IPS-NIHi11 (cell line): ENCODE results near the gene KLF16.

Experiments
- DNase-seq: peaks from one replicate; pipeline ENCODE4 v3.0.0; 2012; ENCODE audit warnings: mixed read lengths, low spot score

Gene KLF16

DNA sequence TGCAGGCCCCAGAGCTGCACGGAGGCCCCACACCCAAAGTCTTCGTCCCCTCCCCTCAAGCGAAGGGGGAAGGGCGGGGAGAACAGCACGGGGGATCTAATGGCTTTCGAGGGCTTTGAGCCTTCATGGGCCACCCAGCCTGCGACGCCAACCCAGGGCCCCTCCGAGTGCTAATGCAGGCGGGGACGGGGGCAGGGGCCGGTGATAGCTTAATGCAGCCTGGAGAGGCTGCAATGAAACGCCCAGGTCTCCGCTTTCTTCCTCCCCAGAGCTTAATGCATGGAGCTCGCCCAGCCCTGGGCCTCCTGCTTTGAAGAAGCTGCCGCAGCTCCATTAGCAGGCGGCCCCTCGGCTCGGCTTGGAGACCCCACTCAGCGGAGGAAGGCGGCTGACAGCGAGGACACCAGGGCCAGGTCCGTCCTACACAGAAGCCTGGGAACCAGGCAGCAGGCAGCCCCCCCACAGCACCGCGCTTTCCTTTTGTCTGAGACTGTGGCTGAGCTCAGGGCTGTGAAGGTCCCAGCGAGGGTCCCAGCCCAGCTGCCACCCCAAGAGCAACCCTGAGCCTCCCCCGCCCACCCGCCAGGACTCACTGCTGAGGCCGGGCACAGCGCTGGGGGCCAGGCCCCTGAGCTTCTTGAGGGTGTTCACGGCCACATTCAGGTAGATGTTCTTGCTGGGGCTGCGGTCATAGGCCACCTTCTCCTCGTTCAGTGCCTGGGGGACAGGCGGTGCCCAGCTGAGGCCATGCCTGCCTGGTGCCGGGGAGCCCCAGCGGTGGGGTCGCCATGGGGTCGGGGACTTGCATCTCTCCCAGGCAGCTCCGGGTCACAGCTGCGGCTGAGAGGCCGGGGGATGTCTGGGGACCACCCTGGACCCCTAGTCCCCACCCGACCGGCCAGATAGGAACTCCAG, 43.8 kb downstream of the KLF16 start:
- DNase-seq, result no peak

DNA sequence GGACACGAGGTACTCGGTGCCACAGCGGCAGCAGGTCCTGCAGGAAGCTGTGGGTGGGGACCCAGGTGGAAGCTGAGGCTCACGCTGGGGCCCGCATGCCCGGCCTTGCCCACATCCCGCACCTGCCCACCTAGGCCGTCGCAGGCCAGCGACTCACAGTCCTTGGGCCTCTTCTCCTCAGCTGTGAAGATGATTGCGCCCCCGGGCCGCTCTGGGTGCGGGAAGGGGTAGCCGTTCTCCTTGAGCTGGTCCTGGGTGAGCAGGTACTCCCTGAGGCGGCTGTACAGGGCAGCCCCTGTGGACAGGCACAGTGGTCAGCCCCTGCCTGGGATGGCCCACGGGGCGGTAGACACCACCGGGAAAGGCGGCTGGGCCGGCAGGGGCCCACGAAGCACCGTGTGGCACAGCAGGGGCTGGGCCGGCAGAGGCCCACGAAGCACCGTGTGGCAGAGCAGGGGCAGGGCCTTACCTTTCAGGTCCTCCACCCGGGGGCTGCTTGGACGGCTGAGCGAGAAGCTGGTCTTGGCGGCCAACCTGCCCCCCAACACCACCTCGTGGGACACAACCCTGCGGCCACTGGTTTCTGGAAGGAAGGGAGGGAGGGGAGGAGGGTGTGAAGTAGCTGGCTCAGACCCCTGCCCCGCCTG, 44.7 kb downstream of the KLF16 start:
- no peak for DNase-seq

DNA sequence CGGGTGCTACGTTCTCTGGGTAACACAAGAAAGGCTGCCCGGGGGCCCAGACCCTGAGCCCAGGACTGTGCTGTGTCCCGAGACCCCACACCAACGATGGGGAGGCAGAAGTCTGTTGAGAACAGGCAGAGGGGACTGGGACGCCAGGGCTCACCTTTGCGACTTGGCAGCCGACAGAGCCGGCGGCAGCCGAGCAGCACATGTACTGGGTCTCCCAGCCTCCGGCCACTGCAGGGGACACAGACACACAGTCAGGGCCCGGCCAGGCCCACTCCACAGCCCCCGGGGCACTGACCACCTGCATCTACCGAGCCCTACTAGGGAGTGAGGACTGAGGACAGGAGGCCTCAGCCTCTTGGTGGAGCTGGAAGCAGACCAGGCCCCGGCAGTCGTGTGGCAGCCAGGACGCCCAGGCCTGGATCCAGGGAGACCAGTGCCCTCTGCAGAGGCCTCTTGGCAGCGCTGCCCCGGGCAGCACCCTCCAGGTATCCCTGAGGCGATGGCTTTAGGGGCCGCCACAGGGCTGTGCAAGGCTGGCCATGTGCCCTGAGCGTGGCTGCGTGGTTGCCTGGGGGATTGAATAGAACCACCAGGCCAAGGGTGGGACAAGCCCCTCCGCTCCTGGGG, 45.7 kb downstream of the KLF16 start:
- DNase-seq, result no peak

DNA sequence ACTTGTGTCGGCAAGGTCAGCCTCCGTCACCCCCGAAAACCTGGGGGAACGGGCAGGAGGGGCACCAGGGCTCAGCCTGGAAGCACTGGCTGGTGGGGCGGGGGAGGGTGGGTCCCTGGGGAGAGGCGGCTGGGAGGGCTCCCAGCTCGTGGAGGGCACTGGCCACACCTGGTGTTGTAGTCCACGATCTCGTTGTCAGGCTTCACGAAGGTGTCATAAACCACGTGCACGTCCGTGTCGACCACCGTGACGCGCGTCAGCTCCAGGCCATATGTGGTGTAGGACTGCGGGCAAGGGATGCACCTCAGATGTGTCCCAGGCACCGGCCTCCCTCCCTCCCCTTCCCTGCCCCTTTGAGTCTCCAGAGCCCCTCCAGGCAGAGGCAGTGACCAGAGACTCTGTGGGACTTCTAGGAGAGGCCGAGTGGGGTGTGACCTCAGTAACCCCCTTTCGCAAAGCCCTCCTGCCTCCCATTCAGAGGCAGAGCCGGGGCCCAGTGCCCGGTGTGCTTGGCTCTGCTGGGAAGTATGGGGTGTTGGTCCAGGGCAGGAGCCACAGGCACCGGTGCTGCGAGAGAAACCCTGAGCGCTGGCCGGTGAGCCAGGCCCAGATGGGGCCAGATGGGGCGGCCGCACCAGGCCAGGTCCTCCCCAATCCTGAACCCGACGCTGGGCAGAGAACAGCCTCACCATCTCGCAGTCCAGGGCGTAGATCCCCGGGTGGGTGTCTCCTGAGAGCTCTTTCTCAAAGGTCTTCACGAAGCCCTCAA, 46.7 kb downstream of the KLF16 start:
- DNase-seq, result no peak

DNA sequence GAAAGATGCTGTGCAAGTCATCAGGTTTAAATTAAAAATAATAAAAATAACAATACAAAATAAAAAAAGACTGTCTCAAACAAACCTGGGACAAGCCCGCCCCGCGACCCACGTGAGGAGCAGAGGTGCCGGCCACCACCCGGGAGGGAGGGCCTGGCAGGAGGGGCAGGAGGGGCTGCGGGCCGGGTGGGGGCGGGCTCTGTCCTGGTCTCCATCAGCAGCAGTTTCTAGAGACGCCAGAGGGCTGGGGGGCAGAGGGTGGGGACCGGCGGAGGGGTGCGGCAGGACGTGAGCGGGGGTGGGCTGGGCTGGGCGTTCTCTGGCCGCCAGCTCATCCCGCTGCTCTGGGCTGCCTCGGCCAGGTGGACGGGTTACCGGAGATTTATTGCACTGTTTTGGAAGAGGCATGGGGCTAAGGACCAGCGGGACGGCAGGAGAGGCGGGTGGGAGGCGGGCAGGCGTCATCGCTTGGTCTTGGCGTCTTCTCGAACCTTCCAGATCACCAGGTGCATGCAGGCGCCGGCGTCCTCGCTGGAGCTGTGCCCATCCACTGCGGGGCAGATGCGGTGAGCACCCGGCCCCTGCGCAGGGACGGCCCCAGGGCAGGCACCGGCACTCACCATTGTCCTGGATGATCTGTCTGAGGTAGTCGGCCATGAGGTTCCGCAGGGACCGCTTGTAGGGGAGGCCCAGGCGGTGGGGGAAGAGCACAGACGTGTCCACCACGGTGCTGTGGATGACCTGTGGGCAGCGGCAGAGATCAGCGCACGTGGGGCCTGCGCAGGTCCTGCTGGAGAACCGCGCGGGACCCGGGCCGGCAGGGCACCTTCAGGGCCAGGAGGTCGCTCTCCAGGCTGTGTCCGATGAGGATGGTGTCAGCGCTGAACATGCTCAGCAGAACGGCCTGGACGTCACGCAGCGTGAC, 47.5 kb downstream of the KLF16 start:
- no peak for DNase-seq

DNA sequence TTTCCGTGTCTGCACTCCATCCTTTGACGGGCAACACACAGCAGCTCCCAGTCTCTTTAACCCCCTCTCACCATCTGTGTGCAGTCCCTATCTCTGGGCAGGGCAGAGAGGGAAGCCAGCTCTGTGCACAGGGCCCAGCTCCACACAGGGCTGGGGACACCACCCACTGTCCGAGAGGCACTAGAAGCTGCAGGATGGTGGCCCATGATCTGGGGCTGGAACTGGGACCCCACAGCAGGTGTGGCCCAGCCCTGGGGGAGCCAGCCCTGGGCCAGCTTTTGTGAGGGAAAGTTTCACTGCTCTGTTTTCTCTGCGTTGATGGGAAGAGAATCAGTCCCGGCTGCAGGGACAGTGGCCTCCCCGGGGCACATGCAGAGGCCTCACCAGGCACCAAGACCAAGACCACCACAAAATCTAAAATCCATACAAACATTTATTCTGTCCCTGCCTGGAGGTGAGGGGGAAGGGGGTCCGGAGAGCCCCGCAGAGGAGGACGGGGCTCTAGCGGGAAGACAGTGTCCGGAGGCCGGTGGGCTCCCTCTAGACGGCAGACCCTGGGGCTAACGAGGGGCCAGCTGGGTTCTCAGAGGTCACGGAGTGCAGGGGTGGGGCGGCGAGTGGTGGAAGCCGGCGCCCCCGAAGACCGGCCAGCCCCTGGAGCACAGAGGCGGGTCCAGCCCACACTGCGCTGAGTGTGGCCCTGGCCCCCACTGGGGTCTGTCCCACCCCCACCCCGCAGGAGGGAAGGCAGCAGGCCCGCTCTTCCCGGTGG, 48.4 kb downstream of the KLF16 start:
- no peak for DNase-seq

DNA sequence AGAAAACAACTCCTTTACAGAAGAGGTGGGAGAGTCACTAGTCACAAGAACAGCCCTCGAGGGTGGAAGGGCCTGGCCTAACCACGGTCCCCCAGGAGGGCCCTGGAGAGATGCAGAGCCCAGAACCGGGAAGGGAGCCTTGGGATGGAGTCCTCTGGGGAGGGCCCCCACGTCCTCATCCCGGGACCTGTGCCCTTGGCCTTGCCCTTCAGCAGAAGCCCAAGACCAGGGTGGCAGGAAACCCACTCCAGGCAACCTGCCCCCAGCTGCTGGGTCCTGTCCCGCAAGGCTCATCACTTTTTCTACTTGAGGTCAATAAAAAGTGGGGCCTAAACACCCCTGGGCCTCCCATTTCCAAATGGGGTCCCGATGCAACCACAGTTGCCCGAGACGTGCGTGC, 49.0 kb downstream of the KLF16 start:
- no peak for DNase-seq

DNA sequence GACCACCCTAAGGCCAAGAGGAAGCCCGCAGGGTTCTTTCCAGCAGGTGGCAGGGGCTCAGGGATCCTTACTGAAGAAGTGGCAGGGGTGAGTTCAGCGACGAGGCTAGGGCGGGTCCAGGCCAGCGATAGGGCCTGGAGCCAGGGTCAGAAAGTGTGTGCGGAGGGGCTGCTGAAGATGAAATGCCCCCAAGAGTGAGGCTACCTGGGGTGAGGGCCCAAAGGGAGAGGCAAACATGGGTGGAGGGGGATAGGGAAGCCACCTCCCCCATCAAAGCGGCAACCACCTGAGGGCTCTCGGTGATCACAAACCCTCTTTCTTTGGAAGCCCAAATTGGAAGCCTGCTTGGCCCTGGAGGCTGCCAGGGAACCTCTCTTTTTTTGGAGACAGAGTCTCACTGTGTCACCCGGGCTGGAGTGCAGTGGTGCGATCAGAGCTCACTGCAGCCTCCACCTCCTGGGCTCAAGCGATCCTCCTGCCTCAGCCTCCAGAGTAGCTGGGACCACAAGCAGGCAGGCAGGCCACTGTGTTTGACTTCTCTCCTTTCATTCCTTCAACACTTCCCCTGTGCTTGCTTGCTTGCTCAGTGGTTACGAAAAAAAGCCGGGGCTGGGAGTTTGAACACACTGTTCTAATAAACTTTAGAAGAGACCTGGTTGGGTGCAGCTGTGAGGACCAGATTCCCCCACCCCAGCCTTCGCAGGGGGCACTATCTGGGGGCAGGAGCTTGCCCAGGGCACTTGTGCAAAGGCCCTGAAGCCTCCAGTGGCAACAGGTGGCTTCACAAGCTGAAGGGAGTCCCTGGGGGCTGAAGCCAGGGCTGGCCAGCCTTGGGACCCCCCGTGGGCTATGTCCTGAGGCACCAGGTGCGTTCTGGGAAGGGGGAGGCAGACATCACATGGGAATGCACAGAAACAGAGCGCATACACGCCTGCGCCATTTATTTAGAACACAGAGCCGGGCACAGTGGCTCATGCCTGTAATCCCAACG, 49.9 kb downstream of the KLF16 start:
- no peak for DNase-seq

DNA sequence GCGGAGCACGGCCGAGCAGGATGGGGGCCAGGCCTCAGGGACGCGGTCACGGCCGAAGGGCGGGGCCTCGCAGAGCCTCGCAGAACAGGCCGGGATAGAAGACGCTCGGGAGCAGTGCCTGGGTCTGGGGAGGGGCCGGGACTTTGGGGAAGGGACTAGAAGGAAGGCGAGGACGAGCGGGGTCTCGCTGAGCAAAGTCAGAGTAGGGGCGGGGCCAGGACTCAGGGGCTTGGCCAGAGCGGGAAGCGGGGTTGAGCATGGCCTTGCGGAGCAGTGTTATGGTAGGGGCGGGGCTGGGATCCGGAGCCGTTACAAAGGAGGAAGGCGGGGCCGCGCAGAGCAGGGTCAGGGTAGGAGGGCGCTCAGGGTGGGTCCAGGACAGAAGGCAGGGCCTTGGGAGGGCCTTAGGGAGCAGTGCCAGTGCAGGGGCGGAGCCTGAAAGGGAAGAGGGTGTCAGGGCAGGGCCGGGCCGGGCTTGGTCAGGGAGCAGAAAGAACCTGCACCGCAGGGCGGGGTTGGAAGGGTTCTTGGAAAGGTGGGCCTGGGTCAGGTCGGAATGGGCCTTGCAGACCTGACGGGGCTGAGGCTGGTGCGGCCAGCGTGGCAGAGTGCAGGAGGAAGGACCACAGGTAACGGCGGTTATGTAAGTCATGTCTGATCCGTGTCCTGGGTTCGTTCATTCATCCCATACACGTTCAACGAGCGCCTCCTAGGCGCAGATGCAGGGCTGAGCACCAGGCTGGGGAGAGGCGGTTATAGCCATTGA, 50.8 kb downstream of the KLF16 start:
- peak; percentile 95 for DNase-seq

DNA sequence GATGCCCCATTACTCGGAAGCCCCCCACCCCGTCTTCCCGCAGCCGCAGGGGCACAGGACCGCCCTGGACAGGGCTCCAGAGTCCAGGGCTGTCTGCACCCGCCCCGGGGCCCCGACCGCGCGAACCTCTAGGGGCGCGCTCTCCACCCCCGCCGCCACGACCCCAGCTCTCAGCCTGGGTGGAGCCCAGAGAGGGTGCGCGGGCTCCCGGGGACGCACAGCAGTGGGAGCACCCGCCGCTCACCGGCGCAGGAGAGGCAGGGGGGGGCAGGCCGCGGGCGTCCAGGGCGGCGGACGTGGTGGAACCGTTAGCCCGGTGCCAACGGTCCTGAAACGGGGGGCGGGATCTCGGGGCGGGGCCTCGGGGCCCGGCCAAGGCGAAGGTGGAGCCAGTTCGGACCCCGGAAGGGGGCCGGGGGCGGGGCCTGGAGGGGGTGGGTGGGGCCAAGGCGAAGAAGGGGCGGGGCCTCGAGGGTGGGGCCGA, 51.4 kb downstream of the KLF16 start, which contains the start of gene ATP8B3:
TSS of gene ATP8B3 (minus strand) at position 335 of the 484 bp plus-strand sequence. CDS start 540 bp downstream, outside the sequence.
- DNase-seq, result peak; percentile 99

DNA sequence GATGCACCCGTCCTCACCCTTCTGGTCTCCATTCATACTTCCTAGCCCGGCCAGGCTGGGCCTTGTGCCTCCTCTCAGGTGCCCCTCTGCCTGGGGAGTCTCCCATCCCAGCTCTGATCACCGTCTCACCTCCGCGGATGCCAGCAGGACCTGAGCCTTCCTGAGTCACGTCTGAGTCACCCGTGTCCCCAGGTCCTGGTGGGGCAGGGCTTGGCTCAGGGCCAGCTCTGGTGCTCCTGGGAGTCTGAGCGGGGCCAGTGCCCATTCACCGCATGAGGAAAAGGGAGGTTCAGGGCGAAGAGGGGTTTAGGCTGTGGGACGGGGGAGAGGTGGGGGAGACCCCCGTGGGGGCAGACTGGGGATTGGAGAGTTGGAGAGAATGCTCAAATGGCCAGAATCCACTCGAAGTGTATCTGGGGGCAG, 51.9 kb downstream of the KLF16 start:
- DNase-seq, result peak; percentile 43

DNA sequence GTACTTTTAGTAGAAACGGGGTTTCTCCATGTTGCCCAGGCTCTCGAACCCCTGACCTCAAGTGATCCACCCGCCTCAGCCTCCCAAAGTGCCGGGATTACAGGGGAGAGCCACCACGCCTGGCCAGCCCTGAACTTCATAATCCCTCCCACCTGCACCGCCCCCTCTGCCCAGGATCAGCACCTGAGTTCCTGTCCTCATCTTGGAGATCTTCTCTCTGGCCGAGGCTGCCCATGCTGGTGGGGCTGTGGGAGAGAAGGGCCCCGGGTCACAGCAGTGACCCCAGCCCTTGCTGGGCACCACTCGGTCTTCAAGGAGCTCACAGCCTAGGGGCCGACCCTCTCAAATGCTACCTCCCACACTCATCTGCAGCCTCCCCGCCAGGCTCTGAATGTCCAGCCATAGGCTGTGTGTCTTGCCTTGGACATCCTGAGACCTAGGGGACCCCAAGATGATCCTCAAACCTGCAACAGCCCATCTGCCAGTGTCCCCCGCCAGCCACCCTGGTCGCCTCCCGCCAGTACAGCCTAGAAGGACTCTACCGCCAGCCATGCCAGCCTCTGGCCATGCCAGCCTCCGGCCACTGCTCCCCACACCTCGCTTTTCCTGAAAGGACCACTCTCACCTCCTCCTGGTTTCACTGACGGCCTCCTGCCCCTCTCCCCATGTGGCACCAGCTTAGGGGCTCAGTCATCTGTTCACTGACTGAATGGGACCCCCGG, 52.8 kb downstream of the KLF16 start:
- no peak for DNase-seq

DNA sequence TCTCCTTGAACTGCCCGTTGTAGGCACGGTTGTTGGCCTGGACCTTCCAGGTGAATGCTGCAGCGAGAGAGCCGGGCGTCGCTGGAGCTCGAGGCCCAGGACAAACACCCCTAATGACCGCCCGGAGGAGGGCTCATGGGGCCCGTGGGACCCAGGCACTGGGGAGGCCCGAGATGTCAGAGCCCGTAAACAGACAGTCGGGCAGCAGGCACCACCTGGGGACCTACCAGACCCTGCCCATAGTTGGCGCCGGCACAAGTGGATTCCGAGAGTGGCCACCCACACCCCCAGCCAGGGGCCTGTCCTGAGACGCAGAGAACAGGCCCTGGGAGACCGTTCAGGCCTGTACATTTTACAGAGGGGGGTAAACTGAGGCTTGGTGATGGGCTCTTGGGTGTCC, 53.7 kb downstream of the KLF16 start:
- peak; percentile 49 for DNase-seq

DNA sequence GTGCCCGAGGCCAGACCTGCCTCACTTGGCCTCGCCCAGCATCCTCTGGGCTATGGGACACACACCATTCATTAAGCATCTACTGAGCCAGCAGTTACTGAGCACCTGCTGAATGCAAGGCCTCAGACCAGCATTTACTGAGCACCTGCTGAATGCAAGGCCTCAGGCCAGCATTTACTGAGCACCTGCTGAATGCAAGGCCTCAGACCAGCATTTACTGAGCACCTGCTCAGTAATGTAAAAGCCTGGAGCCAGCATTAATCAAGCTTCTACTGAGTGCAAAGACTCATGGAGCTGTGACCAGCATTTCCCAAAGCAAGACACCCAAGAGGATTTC, 55.0 kb downstream of the KLF16 start:
- DNase-seq, result no peak

DNA sequence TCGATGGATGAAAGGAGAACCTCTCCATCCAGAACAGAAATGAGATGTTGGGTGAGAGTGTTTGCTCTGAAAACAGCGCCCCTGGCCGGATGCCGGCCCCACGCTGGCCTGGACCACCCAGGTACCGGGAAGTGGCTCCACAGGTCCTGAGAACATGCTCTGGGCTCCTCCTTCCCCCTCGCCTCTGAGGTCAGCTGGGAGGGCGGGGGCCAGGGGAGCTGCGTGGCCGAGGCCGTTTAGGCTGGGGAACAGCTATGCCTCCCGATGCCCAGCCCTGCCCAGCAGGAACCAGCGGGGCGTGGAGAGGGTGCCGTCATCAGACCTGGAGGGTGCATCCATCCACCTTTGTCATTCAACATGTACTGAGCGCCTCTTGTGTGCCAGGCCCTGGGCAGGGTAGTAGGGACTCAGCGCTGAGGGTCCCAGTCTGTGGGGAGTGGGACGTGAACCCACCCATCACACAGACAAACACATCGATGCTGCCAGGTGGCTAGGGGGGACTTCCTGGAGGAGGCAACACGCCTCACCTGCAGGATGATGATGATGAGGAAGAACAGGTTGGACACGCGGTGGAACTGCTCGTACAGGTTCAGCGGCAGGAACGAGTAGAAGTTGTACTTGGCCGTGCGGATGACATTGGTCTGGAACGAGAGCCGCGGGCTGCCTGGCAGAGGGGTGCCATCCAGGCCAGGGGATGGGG, 55.5 kb downstream of the KLF16 start:
- DNase-seq, result peak; percentile 35

DNA sequence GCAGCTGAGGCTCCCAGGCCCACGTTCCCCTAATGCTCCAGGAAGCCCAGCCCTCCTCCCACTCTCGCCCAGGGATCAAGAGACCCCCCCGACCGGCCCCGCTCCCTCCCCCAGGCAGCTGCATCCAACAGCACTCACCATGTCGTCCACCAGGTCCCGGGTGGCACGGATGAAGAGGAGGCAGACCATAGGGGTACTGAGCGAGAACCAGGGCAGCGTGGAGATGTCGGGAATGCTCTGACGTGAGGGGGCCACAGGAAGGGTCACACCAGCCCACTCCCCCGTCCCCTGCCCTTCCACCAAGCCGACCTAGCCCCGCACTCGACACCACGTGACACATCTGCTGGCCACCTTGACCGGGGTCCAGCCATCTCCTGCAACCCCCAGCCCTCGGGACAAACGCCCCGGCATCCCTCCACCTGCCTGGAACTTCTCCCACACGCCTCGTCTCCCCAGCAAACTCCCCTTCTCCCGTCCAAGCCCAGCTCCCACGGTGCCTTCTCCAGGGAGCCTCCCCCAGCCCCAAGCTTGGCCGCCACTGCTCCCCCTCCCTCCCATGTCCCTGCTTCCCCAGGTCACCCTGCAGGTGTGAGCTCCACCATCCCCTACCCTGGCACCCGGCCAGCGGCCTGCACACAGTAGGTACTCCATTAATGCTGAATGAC, 56.2 kb downstream of the KLF16 start:
- DNase-seq, result no peak
